HG03457 (cell line): ENCODE data around the gene CEBPG.

ENCODE experiments used
- ATAC-seq: cut with Tn5 transposase; IDR thresholded peaks from one replicate; pipeline ENCODE4 v1.9.1; 2021; ENCODE audit warnings: moderate number of reproducible peaks; ENCODE audit not compliant: unreplicated experiment

The CEBPG gene

DNA sequence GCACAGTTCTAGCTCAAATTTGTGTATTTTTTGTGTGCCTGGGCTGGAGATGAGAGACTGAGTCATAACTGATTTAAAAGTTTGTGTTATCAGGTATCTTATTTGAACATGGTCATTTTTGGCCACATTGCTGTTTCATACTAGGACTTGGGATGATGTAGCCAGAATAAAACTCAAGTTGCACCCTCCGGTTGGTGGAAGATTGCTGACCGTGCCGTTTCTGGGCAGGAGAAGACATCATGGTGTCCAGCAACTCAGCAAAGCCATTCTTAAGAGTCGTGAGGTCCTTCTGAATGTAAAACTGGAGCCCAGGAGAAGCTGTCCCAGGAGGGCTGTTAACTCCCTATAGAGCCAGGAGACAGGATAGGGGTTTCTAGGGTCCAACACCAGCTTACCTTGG is 7.6 kb downstream of the CEBPG start:
- ATAC-seq: no peak

DNA sequence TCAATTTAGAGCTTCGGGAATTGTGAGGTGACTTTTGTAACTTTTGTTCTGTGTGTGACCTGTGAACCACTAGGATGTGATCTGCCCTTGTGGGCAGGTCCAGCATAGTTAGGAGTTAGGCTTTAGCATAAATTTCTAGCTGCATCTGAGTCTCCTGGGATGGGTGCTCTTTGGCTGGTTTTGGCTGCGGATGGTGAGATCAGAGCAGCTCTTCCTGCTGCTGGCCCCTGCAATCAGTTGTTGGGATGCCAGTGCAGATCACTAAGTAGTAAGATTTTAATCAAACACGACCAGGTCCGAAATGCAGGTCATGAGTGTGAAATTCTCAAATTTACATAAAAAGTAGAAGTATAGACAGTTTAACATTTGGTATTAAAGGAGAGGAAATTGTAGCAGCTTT is 8.5 kb downstream of the CEBPG start:
- no peak for ATAC-seq

DNA sequence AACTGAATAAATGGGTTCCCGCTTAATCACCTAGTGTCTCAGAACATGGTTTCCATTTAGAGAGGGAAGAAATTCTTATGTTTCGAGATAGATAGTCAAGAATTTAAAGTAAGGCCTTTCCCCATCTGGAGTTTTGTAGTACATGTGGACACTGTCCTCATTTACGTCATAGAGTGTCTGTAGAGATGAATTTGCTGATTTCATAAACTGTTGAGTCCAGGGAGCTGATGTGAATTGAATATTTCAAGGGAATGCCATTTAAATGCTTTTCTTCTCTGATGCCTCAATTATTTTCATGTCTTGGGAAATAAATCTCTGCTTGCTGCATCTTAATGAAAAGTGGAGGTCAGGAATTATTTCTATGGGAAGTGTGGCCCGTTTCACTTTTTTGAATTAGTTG is 9.5 kb downstream of the CEBPG start:
- no peak for ATAC-seq

DNA sequence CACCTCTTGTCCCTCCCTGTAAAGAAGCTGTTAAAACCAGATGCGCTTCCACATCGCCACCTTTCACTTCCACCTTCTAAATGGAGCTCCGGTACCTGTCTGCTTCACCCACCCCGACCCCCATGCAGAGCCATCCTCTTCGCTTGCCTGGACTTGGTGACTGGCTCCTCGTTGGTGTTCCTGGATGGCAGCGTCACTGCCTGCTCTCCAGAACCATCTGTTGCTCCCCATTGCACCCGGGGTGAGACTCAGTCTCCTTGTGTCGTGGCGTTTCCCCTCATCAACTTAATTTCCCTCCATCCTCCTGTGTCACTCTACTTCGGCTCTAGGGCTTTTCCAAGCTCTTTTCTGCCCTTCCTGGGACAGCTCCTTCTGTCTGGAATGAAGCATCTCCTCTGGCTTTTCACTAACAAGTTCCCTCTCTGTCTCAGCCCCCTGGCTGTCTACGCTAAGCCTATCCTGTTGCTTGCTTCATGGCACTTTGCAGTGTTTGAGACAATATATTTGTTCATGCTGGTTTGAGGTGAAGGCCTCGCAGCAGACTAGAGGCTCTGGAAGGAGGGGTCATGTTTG is 10.3 kb downstream of the CEBPG start:
- no peak for ATAC-seq

DNA sequence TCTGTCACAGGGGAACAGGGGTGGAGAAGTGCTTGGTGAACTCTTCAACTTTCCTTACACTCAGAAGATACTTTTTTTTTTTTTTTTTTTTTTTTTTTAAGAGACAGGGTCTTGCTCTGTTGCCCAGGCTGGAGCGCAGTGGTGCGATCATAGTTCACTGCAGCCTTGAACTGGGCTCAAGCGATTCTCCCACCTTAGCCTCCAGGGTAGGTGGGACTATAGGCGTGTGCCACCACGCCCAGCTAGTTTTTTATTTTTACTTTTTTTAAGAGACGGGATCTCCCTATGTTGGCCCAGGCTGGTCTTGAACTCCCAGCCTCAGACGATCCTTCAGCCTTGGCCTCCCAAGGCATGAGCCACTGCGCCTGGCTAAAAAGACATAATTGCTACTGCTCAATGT is 11.5 kb downstream of the CEBPG start:
- no peak for ATAC-seq

DNA sequence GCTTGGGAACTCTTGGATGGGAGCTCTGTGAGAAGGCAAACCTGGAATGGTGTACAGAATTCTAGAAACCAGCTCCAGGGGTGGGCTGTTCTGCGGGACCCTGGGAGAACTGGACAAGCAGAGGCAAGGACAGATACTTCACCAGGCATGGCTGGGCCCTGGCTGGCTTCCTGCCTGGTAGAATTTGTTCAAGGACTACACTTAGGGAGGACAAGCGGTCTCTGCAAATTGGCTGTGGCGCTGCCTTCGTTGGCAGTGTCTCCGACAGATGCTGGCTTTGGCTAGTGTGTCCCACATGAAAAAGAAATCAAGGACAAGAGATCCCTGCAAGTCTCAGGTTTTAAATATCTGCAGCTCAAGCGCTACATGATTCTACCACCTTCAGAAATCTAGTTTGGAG is 12.4 kb downstream of the CEBPG start:
- ATAC-seq: no peak

DNA sequence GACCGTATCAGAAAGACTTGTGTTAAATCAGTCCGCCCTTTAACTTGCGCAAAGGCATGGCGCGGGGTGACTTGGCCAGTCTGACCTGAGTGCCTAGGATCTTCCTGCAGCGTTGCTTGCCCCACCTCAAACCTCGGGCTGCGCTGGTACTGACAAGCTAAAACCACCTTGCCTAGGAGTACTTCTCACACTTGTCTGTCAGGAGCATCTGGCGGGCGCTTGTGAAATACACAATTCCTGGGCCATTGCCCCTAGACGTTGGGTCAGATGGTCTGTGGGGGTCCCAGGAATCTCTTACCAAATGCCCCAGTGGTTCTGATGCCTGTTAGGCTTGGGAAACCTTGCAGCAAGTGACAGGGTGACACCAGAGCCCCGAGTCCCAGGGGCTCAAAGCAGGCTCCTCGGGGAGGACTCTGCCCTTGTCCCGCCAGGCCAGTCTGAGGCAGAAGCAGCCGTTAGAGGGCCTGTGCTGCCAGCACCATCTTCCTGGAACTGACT is 12.9 kb downstream of the CEBPG start:
- no peak for ATAC-seq

DNA sequence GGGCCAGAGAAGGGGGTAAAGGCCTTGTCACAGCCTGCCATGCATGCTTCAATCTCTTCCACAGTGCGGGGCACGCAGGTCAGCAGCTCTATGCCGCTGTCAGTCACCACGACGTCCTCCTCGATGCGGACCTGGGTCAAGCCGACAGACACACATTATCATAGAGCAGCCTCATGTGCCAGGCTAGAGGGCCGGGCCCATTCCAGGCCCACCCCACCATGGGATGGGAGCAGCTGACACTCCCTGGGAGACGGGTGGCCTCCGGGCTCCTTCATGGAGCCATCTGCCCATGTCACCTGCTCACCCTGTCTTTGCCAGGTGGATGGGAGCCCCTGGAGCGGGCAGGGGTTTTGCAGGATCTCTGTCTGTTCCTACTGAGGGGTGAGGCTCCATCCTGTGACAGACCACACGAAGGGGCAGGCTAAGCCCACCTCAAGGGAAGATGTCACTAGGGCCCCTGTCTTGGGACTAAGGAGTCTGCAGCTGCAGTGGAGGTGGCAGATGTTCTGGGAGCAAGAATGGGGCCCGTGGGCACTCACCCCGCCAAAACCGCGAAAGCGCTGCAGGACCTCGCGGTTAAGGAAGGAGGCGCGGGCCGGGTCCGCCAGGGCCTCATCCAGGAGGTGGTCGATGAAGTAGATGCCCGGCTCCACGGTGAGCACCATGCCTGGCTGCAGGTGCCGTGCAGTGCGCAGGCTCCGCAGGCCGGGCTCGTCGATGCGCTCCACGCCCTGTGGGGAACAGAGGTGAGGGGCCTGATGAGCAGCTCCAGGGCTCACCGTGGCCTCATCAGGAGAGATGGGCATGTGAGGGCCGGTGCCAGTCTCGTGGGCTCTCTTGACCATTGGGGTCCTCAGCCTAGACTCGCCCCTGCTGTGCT is 14.1 kb downstream of the CEBPG start:
- ATAC-seq: no peak

DNA sequence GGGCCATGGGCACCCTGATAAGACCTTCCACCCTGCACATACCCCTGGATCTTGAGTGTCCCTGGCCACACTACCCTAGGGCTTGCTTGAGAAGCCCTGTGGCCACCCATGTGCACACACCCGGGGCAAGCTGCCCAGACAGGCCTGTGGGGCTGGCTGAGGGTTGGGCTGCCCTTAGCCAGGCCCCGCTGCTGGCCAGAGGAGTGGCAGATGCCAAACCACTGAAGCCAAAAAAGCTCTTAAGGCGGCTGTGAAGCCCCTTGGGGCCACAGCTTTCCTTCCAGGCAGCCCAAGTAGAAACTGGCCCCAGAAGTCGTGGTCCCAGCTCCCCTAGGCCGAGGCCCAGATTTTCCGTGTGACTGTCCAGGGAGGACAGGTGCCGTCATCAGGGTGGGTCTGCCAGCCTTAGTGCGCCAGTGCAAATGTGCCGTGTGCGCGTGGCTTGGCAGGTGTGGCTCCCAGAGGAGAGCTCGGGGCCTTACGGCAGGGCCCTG is 14.8 kb downstream of the CEBPG start:
- ATAC-seq: no peak

DNA sequence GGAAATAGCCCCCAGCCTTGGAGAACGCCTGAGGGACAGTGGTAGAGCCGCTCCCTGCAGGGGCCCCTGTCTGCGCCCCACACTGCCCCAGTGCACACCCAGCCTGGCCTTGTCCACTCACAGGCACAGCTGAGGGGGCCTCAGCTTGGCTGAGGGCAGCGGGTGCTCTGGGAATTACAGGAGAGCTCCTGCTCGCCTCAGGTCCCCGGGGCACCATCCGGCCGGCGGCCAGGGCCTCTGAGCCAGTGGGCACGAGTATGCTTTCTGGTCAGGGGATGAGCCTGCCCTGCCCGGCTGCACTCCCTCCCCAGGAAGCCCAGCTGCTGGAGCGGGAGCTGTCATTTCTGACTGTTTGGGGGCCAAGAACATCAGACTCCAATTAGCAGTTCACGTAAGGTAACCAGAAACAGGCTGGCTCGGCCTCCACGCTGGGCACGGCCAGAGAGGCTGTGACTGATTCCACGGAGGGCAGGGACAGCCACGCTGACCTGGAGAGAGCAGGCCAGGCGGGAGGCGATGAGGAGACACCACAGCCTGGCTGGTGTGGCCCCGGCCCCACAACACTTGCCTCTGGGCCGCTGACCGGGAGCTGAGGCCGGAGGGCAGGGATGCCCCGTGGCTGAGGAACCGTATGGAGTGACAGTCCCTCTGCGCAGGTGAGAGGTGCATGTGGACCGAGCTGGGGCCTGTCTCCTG is 15.4 kb downstream of the CEBPG start:
- no peak for ATAC-seq

DNA sequence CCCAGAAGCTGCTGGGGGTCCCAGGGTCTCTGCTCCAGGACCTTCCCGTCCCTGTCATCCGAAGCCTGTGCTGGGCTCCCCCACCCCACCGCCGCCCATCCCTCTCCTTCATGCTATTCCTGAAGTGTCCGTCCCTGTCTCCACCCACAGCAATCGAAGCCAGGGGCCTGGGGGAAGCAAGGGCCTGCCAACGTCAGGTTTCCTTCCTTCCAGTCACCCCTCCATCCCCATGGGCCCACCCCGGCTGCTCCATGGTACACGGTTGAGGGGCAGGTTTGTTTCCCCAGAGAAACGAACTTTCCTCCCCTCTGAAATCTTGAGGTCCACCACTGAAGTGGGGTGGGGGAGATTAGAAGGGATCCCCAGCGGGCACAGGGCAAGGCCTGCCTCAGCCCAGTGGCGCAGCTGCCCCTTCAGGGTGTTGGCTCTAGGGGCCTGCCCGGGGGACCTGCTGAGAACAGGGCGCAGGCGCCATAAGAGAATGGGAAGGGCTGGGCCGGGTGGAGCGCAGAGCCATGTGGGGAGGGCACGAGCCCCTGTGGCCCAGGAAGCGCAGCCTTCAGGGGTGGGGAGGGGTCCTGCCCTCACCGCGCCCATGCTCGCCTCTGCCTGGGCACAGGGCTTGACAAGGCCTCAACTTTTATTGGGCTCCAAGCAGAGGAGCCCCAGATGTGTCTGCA is 16.1 kb downstream of the CEBPG start:
- no peak for ATAC-seq

DNA sequence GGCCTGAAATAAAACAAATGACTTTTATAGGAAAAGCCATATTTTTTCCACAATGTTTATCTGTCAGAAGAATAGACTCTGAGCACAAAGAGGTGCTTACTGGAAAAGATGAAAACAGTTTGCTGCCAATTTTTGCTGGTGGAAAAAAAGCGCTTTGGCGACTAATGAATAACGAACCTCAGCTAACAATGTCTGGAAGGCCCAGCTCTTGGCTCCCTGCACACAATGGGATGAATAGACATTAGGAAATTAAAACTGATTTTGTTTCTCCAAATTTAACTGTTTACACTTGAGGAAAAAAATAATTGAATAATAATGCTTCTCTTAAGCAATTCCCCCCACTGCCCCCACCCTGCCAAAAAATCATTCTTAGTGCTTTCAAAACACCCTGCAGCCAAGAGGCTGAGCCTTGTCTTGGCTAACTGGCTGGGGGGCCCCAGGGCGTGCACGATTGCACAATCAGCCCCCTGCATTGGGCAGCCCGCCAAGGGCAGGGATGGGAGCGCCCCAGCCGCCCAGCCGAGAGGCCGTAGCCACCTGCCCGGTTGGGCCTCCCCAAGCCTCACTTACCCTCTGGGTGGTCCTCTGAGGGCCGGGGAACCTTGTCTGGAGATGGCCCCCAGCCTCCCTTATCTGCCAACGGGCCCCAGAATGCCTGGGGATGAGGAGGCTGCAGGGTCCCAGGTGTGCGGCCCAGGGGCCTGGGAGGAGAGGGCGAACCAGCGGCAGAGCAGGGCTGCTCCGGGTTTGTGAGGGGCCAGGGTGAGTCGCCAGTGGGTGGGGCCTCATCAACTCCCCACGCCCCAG is 16.8 kb downstream of the CEBPG start:
- no peak for ATAC-seq

DNA sequence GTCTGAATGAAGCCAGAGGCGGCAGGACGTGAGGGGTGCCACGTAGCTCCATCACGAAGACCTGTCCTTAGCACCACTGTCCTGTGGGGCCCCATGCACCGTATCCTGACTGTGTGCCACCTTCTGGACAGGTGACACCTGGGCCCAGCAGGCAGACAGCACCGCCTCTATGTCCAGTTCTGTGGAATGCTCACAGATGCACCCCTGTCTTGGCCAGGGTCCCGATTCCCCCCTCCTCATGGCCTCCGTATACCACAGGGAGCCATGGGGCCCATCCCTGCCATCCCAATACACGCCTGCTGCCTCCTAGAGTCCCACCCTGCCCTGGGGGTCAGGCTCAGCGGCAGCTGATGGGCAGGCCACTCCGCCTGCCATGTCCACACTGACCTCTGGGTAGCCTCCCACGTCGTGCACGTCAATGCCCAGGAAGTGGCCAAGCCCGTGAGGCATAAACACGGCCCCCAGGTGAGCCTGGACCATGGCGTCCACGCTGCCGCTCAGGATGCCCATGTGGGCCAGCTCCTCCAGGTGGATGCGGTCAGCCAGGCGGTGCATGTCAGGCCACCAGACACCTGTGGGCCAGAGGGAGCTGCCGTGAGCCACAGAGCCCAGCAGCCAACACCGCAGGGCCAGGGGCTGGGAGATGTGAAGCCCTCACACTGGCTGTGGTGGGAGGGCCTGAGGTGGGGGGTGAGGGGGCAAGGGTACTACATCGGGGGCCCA is 17.6 kb downstream of the CEBPG start:
- ATAC-seq: no peak

DNA sequence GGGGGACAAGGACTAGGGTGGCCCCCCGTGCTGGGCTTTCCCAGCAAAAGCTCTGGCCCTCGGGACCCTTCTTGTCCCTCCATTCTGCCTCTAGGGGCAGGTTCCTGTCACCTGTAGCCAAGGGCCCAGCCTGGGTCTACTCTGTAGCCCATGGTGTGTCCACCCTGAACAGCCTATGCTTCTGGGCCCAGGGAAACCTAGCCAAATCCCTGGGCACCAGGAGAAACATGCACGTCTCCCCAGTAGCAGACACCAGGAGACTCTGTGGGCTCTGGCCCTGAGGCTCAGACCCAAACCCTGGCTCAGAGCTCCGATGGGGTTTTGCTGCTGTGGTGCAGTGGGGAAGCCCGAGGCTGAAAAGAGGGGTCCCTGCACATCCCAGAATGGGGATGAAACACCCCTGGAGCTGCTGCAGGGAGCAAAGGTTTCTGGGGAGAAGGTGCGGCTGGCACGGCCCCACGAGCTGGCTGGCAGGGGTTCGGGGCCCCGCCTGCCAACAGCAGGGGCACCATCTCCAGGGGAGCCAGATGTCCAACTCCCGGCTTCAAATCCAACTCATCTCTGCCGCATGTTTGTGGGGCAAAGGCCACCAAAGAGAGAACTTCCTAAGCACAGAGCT is 18.2 kb downstream of the CEBPG start:
- ATAC-seq: no peak

DNA sequence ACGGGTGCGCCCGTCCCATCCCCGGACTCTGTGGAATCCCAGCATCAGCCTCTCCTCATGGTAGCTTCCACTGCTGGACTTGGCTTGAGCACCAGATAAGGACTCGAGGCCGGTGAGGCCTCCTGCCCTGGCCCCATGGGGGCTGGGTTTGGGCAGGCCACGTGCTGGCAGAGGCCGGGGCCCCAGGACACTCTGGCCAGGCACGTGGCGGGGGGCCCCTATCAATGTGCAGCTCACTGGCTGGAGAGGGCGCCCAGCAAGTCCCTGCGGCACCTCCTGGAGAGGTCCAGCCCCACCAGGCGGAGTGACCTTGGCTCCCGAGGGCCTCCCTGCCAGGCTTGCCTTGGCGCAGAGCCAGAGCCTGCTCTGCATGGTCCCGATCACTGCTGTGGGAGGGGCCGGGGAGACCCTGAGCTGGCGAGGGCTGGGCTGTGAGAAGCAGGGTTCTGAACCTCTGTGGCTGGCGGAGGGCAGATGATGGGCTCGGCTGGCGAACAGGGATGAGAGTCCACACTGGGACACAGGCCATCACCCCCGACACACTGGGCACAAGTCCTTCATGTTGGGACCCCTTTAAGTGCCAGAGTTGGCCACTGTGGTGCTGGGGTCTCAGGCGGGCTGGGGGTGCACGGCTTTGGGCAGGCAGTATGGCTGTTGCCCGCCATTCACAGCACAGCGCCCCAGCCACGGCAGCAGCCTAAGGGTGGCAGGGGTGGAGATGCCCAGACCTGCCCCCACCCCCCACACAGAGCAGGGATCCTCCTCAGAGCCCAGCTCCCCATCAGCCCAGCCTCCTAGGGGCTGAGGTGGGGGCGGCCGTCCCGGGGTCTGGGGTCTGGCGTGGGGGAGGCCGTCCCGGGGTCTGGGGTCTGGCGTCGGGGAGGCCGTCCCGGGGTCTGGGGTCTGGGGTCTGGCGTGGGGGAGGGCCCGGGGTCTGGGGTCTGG is 19.1 kb downstream of the CEBPG start:
- no peak for ATAC-seq

DNA sequence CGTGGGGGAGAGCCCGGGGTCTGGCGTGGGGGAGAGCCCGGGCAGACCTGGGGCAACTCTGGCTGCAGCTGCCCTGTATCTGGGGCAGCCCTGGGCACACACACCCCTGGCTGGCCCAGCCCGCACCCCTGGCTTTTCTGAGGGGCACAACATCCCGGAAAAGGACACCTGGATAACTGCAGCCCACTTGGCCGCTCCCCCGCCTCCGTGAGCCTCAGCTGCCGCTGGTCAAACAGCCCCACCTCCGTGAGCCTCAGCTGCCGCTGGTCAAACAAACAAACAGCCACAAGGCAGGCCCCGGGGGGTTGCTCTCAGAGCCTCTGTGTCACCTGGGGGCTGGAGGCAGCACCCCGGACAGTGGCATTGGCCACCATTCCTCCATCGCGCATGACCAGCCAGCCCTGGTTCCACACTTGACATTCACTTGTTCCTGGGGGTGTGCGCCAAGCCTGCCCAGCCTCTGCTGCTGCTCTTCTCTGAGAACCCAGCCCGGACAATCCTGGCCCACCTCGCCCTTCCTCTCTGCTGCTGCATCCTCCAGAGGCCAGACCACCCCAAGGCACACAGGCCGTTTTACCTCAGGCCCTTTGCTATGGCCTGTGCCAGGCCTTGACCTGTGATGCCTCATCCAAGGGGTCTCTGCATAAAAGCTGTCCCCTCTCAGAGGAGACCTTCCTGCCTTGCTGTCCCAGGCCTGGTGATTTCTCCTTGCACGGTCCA is 19.9 kb downstream of the CEBPG start:
- ATAC-seq: no peak

DNA sequence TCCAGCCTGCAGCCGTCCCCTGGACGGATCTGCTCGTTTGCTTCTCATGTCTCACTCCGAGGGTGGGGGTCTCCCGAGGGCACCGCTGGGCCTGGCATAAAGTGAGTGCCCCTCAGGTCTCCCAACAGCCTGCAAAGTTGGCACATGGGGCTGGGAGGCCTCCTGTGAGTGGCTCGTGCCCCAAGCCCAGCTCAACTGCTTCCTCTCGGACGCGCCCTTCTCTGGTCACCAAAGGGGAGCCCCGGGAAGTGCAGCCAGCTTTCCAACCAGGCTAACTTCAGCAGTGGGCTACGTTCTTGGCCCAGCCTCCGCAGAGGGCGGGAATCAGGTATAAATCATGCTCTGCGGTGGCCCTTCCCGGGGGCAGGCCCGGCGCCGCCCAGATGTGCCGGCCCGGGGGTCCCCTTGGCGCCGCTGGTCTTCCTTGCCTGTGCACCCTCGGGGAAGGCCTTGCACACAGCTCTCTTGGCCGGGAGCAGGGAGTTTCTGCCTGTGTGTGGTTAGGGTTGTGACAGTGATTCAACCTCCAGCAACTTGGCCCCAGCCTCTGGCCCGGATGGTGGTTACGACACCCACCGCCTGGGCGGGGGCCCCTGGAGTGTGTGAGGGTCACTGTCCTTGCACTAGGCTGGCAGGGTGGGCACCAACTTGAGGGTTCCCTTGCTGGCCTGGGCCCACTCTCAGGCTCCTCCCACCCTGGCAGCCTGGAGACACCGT is 20.7 kb downstream of the CEBPG start:
- ATAC-seq: no peak
